ENCODE measurements around the gene FAM20C. TPM values are rescaled to one million over a fixed set of nuclear protein-coding genes. Genes with fewer than 3 reads are reported as not detected.
A peak's percentile ranks its signal among the peaks of the same experiment; 100 is the strongest.

The FAM20C gene
- total and polyA plus RNA-seq, 2 of the 8 experiments (the other 6 are each of a cell fraction or from before 2014, with no cell fraction given): 9.5 to 34.8 TPM

- H3K27me3 ChIP-seq (replicated peaks in 1 of 4; ENCODE audit: control insufficient read depth in 3 of 4, extremely low read depth in 1 of 4, insufficient read depth in 3 of 4, low read length in 3 of 4): no peaks in the 10 kb centered on the region
- H4K20me1 ChIP-seq (replicated peaks in 1 of 2; ENCODE audit: control insufficient read depth in 1 of 2, insufficient read depth in 2 of 2, low read length in 2 of 2): peaks cover 5 to 21% of the 10 kb centered on the region in 2 experiments
- H3K23me2 ChIP-seq (ENCODE audit: low read depth, low read length): no peaks in the 10 kb centered on the region
- 0 out of 2 replicates have a peak, but pooled peaks cover 4% of the 10 kb centered on the region for H3K79me1 ChIP-seq (ENCODE audit: low read depth, low read length)
- no peak overlapping the region for H3K27ac ChIP-seq (ENCODE audit: low read depth, low read length)
- ChIA-PET POLR2A (ENCODE audit: partially characterized antibody) (interaction anchor here (1.3 kb wide), 1 partner anchor 9 kb away, joined by 3 read pairs; no protein-coding TSS in a partner anchor), CTCF (ENCODE audit: partially characterized antibody) (interaction anchor here (0.7 to 4.8 kb wide), 17 partner anchors 9 to 782 kb away, joined by 3 to 37 read pairs (median 4); no protein-coding TSS in a partner anchor)
- no peak overlapping the region for H3K14ac ChIP-seq (ENCODE audit: insufficient read length)
- H3K4me1 ChIP-seq (replicated peaks in 1 of 4; ENCODE audit: control insufficient read depth in 3 of 4, insufficient read depth in 4 of 4, low read length in 3 of 4): peaks cover 0 to 2% (median under 1%) of the 10 kb centered on the region in 4 experiments; a peak in 5 of 7 replicates
- peaks cover 0 to 12% of the 10 kb centered on the region in 2 experiments; a peak in 2 of 4 replicates for H3K79me2 ChIP-seq (ENCODE audit: control insufficient read depth in 1 of 2, insufficient read depth in 2 of 2, low read length in 2 of 2)
- H2BK12ac ChIP-seq (ENCODE audit: low read depth, low read length): no peak overlapping the region
- H2BK20ac ChIP-seq (ENCODE audit: low read length): no peak overlapping the region
- 85% methylated on average over 10 of the region's 11 CpGs; no CpG with 5 or more reads in 1 of the 2 experiments for WGBS, 2 experiments (ENCODE audit: extremely low coverage in 1 of 2, insufficient coverage in 1 of 2, insufficient read length in 1 of 2, insufficient replicate concordance in 2 of 2, low coverage in 1 of 2, low lambda C conversion rate in 2 of 2, missing lambda C conversion rate in 1 of 2)
- no peak overlapping the region for H3K9ac ChIP-seq (replicated peaks in 1 of 4; ENCODE audit: extremely low read depth in 1 of 4, low read depth in 3 of 4, low read length in 3 of 4)
- no peak overlapping the region for H4K91ac ChIP-seq (replicated peaks; ENCODE audit: insufficient read length, low read length)
- DNase-seq (ENCODE audit: low read depth in 1 of 2, low spot score in 2 of 2) (no peak), FAIRE-seq (no peak)
- no peak overlapping the region for H3K4me3 ChIP-seq (ENCODE audit: extremely low read depth in 1 of 4, insufficient read depth in 2 of 4, low read depth in 3 of 4, low read length in 4 of 4)
- no peak overlapping the region for H3K4me2 ChIP-seq (ENCODE audit: insufficient read depth in 1 of 2, low read depth in 2 of 2, low read length in 2 of 2)
- no peak overlapping the region for H3K56ac ChIP-seq (replicated peaks; ENCODE audit: insufficient read length, low read depth, low read length)
- no peak overlapping the region for H2AK5ac ChIP-seq (ENCODE audit: low read depth, low read length)
- peaks cover 6 to 28% (median 23%) of the 10 kb centered on the region in 4 experiments for H3K36me3 ChIP-seq (ENCODE audit: control insufficient read depth in 2 of 4, insufficient read depth in 4 of 4, low read length in 3 of 4)
- no peak overlapping the region for H2BK15ac ChIP-seq (ENCODE audit: low read length)
- no peak overlapping the region for H2BK120ac ChIP-seq (replicated peaks; ENCODE audit: low read depth, low read length)
- H2BK5ac ChIP-seq (ENCODE audit: low read depth, low read length): no peak overlapping the region
- H2AFZ ChIP-seq (ENCODE audit: low read length): no peak overlapping the region
- no peak overlapping the region for H3K23ac ChIP-seq (ENCODE audit: insufficient read length)
- H4K8ac ChIP-seq (ENCODE audit: extremely low read depth, insufficient read depth, low read length): no peak overlapping the region
- no peak overlapping the region for H3K4ac ChIP-seq (replicated peaks; ENCODE audit: insufficient read length, low read depth, low read length)
- peaks cover 2 to 8% of the 10 kb centered on the region in 2 experiments; a peak in 2 of 4 replicates for H3K9me3 ChIP-seq (ENCODE audit: insufficient read depth in 2 of 2, low read depth in 1 of 2, low read length in 1 of 2)
- no peak overlapping the region for H3K18ac ChIP-seq (ENCODE audit: extremely low read depth, low read length)
- H4K5ac ChIP-seq (ENCODE audit: insufficient read length, low read depth, low read length): no peak overlapping the region
- TF ChIP-seq TAF1 (IDR thresholded peaks at IDR 0.05; ENCODE audit: low read depth, low read length) (no peak), NRF1 (IDR thresholded peaks at IDR 0.05; ENCODE audit: low read depth, low read length) (no peak), SIX5 (IDR thresholded peaks at IDR 0.05; ENCODE audit: low read depth, low read length) (no peak), CHD2 (IDR thresholded peaks at IDR 0.05; ENCODE audit: low read length) (no peak), SP1 (IDR thresholded peaks at IDR 0.05; ENCODE audit: low read depth, low read length) (no peak), RAD21 (IDR thresholded peaks at IDR 0.05 in 1 of 2, conservative IDR thresholded peaks at IDR 0.05 in 1 of 2; ENCODE audit: low read depth in 2 of 2, low read length in 2 of 2) (peak; percentile 13 to 29; a peak in 2 of 4 replicates), PHF8 (conservative IDR thresholded peaks at IDR 0.05; ENCODE audit: low read depth, low read length) (no peak), SAP30 (IDR thresholded peaks at IDR 0.05; ENCODE audit: insufficient read depth, insufficient replicate concordance, low read length) (no peak), GTF2F1 (IDR thresholded peaks at IDR 0.05; ENCODE audit: borderline replicate concordance, low read depth, low read length) (no peak), JUND (IDR thresholded peaks at IDR 0.05; ENCODE audit: low read length) (no peak), CTCF (IDR thresholded peaks at IDR 0.05; ENCODE audit: control extremely low read depth in 1 of 3, insufficient read depth in 1 of 3, low read depth in 1 of 3, low read length in 3 of 3) (peak in 2 of 3 experiments; percentile 40 to 43; a peak in 3 of 4 replicates)
These were observed 7.9 kb downstream of the FAM20C start for GRCh38 chr7:200290-200689.
